ENCODE measurements around the gene BPGM. TPM values are rescaled to one million over a fixed set of nuclear protein-coding genes. Genes with fewer than 3 reads are reported as not detected.

The BPGM gene
- total and polyA plus RNA-seq, 9 of the 15 experiments (the other 6 are each of a cell fraction or from before 2014, with no cell fraction given), result 14.1 to 46.1 (median 21.2) TPM

DNA sequence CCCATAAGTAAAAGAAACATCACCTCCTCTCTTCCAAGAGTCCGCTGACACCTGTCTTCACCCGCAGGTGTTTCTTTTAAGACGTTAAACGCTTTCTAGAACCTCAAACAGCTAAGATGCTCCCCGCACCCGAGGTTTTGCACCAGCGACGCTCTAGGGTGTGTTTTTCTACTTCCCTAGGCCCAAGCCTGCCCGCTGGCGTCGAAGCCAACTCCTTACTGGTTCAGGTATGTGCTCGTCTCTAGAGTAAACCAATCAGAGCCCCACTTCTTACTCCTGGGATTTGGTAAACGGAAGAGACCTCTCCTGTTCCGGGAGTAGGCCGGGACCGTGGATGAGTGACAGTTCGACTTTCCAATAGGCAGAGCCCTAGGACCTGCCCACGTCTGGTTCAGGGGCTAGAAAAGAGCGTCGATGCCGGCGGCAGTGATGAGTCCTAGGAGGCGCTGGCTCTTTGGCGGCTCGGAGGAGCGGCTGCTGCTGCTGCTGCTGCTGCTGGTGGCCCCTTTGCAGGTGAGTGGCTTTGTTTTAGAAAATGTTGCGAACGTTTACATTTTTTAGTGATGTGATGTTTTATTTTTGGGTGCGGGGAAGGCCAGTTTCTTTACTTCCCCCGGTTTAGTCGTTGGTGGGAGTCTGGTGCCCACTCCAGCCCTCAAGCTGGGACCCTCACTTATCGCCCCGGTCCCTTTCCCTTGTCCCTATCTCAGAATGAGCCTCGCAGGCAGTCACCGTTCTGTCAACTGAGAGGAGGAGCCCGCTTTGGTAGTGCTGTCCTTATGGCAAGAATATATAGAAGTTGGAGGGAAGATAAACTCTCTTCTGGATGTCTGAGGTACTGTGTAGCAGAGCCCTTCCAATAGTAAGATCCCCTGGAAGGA is at the start of gene BPGM (continued):
- TF ChIP-seq PHTF2 (CRISPR knock-in tag; IDR thresholded peaks at IDR 0.05) (no peak), RBM14 (IDR thresholded peaks at IDR 0.05; ENCODE audit: borderline replicate concordance, insufficient read depth, low read depth, low read length) (no peak), MCM7 (IDR thresholded peaks at IDR 0.05) (no peak), FOSL1 (tag; conservative IDR thresholded peaks at IDR 0.05) (peak; percentile 27; the same call in 1 of the 2 replicates), CEBPG (CRISPR knock-in tag; IDR thresholded peaks at IDR 0.05) (no peak), CEBPG (tag; conservative IDR thresholded peaks at IDR 0.05 in 1 of 2, IDR thresholded peaks at IDR 0.05 in 1 of 2) (no peak), ERF (CRISPR knock-in tag; IDR thresholded peaks at IDR 0.05) (no peak), COPS2 (conservative IDR thresholded peaks at IDR 0.05) (no peak), RUNX1 (IDR thresholded peaks at IDR 0.05; ENCODE audit: low read depth) (no peak), MBD2 (IDR thresholded peaks at IDR 0.05; ENCODE audit: borderline replicate concordance, low read depth) (peak; percentile 98), OTX1 (CRISPR knock-in tag; IDR thresholded peaks at IDR 0.05) (no peak), SMAD3 (CRISPR knock-in tag; conservative IDR thresholded peaks at IDR 0.05) (no peak), HIVEP1 (CRISPR knock-in tag; IDR thresholded peaks at IDR 0.05) (0 out of 2 replicates have a peak, but pooled peaks have one; percentile 22), ZKSCAN1 (IDR thresholded peaks at IDR 0.05; ENCODE audit: low read depth, low read length) (peak; percentile 58; the same call in 1 of the 2 replicates), ZNF707 (CRISPR knock-in tag; conservative IDR thresholded peaks at IDR 0.05) (no peak), NFIX (CRISPR knock-in tag; IDR thresholded peaks at IDR 0.05; ENCODE audit: low read depth) (no peak), CHD1 (IDR thresholded peaks at IDR 0.05; ENCODE audit: low read length) (no peak)
- TF ChIP-seq, protein P1, sequence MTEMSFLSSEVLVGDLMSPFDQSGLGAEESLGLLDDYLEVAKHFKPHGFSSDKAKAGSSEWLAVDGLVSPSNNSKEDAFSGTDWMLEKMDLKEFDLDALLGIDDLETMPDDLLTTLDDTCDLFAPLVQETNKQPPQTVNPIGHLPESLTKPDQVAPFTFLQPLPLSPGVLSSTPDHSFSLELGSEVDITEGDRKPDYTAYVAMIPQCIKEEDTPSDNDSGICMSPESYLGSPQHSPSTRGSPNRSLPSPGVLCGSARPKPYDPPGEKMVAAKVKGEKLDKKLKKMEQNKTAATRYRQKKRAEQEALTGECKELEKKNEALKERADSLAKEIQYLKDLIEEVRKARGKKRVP (CRISPR knock-in tag; IDR thresholded peaks at IDR 0.05), result no peak
- TF ChIP-seq, protein P2, sequence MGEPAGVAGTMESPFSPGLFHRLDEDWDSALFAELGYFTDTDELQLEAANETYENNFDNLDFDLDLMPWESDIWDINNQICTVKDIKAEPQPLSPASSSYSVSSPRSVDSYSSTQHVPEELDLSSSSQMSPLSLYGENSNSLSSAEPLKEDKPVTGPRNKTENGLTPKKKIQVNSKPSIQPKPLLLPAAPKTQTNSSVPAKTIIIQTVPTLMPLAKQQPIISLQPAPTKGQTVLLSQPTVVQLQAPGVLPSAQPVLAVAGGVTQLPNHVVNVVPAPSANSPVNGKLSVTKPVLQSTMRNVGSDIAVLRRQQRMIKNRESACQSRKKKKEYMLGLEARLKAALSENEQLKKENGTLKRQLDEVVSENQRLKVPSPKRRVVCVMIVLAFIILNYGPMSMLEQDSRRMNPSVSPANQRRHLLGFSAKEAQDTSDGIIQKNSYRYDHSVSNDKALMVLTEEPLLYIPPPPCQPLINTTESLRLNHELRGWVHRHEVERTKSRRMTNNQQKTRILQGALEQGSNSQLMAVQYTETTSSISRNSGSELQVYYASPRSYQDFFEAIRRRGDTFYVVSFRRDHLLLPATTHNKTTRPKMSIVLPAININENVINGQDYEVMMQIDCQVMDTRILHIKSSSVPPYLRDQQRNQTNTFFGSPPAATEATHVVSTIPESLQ (CRISPR knock-in tag; IDR thresholded peaks at IDR 0.05), result no peak; the same call in 1 of the 2 replicates
- TF ChIP-seq, protein P3, sequence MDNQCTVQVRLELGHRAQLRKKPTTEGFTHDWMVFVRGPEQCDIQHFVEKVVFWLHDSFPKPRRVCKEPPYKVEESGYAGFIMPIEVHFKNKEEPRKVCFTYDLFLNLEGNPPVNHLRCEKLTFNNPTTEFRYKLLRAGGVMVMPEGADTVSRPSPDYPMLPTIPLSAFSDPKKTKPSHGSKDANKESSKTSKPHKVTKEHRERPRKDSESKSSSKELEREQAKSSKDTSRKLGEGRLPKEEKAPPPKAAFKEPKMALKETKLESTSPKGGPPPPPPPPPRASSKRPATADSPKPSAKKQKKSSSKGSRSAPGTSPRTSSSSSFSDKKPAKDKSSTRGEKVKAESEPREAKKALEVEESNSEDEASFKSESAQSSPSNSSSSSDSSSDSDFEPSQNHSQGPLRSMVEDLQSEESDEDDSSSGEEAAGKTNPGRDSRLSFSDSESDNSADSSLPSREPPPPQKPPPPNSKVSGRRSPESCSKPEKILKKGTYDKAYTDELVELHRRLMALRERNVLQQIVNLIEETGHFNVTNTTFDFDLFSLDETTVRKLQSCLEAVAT (IDR thresholded peaks at IDR 0.05), result peak; percentile 88 to 97
- TF ChIP-seq, protein P4, sequence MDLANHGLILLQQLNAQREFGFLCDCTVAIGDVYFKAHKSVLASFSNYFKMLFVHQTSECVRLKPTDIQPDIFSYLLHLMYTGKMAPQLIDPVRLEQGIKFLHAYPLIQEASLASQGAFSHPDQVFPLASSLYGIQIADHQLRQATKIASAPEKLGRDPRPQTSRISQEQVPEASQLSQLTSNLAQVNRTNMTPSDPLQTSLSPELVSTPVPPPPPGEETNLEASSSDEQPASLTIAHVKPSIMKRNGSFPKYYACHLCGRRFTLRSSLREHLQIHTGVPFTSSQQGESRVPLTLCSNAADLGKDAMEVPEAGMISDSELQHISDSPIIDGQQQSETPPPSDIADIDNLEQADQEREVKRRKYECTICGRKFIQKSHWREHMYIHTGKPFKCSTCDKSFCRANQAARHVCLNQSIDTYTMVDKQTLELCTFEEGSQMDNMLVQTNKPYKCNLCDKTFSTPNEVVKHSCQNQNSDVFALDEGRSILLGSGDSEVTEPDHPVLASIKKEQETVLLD (IDR thresholded peaks at IDR 0.05), result peak; percentile 73
- TF ChIP-seq, protein P5, sequence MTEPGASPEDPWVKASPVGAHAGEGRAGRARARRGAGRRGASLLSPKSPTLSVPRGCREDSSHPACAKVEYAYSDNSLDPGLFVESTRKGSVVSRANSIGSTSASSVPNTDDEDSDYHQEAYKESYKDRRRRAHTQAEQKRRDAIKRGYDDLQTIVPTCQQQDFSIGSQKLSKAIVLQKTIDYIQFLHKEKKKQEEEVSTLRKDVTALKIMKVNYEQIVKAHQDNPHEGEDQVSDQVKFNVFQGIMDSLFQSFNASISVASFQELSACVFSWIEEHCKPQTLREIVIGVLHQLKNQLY (CRISPR knock-in tag; conservative IDR thresholded peaks at IDR 0.05), result no peak

All from K562 (cell line).